Measurements from ENCODE around the gene TMEM139.

The TMEM139 gene

GRCh38 chr7:143252006-143252405, 32.8 kb upstream of the TMEM139 start:
- peaks cover 2% of the 10 kb centered on the region for H3K9me3 ChIP-seq (ENCODE audit: insufficient read depth, low read depth, low read length)
- no peak overlapping the region for H4K12ac ChIP-seq (ENCODE audit: low read depth, low read length)
- no peak overlapping the region for H3K18ac ChIP-seq (ENCODE audit: low read length)
- no peaks in the 10 kb centered on the region for H3K79me2 ChIP-seq (ENCODE audit: control insufficient read depth, insufficient read depth, low read length, poor library complexity)
- H3K27ac ChIP-seq (ENCODE audit: low read depth, low read length), result no peak overlapping the region
- no peak overlapping the region for H2AK5ac ChIP-seq (ENCODE audit: low read length)
- H2BK12ac ChIP-seq (ENCODE audit: low read length), result no peak overlapping the region
- H2BK120ac ChIP-seq (ENCODE audit: insufficient read depth, low read length, poor library complexity), result no peak overlapping the region
- H3K9ac ChIP-seq (ENCODE audit: low read length), result no peak overlapping the region
- H4K8ac ChIP-seq (ENCODE audit: low read depth, low read length), result no peak overlapping the region
- no peak overlapping the region for H3K23ac ChIP-seq (ENCODE audit: low read length)
- DNase-seq, result no peak
- H4K91ac ChIP-seq (ENCODE audit: low read depth, low read length), result no peak overlapping the region
- no peak overlapping the region for H3K4ac ChIP-seq (ENCODE audit: low read depth, low read length)
- H2BK5ac ChIP-seq (ENCODE audit: low read depth, low read length, poor library complexity), result no peak overlapping the region
- peaks cover 2 to 6% of the 10 kb centered on the region in 2 experiments for H3K4me1 ChIP-seq (ENCODE audit: control insufficient read depth in 1 of 2, insufficient read depth in 2 of 2, low read length in 2 of 2)
- WGBS (ENCODE audit: extremely low coverage, insufficient coverage, insufficient read length), result no CpG with 5 or more reads among the region's 2 CpGs
- peaks cover 4% of the 10 kb centered on the region for H3K79me1 ChIP-seq (ENCODE audit: low read length)
- H3K4me3 ChIP-seq (ENCODE audit: low read depth, low read length), result no peak overlapping the region
- no peak overlapping the region for H3K14ac ChIP-seq (ENCODE audit: low read length)
- H2AFZ ChIP-seq (ENCODE audit: insufficient read depth, low read length, poor library complexity), result no peak overlapping the region
- H3K36me3 ChIP-seq (ENCODE audit: control insufficient read depth in 1 of 2, insufficient read depth in 2 of 2, low read length in 2 of 2), result no peaks in the 10 kb centered on the region
- no peaks in the 10 kb centered on the region for H3K27me3 ChIP-seq (ENCODE audit: insufficient read depth, low read length)
- H3K4me2 ChIP-seq (ENCODE audit: low read length), result no peak overlapping the region

- Histone ChIP-seq H2AK5ac (ENCODE audit: low read length) (no peak overlapping the region), H4K91ac (ENCODE audit: low read depth, low read length) (no peak overlapping the region), H3K36me3 (ENCODE audit: control insufficient read depth in 1 of 2, insufficient read depth in 2 of 2, low read length in 2 of 2) (no peaks in the 10 kb centered on the region), H2AFZ (ENCODE audit: insufficient read depth, low read length, poor library complexity) (no peak overlapping the region), H3K18ac (ENCODE audit: low read length) (no peak overlapping the region), H3K4ac (ENCODE audit: low read depth, low read length) (no peak overlapping the region), H4K8ac (ENCODE audit: low read depth, low read length) (no peak overlapping the region), H3K4me1 (ENCODE audit: control insufficient read depth in 1 of 2, insufficient read depth in 2 of 2, low read length in 2 of 2) (no peaks in the 10 kb centered on the region), H2BK120ac (ENCODE audit: insufficient read depth, low read length, poor library complexity) (no peak overlapping the region), H3K79me2 (ENCODE audit: control insufficient read depth, insufficient read depth, low read length, poor library complexity) (no peaks in the 10 kb centered on the region), H3K14ac (ENCODE audit: low read length) (no peak overlapping the region), H3K23ac (ENCODE audit: low read length) (no peak overlapping the region), H2BK5ac (ENCODE audit: low read depth, low read length, poor library complexity) (no peak overlapping the region), H3K4me2 (ENCODE audit: low read length) (no peak overlapping the region), H2BK12ac (ENCODE audit: low read length) (no peak overlapping the region), H4K12ac (ENCODE audit: low read depth, low read length) (no peak overlapping the region), H3K9me3 (ENCODE audit: insufficient read depth, low read depth, low read length) (peaks cover 2% of the 10 kb centered on the region), H3K27ac (ENCODE audit: low read depth, low read length) (no peak overlapping the region), H3K27me3 (ENCODE audit: insufficient read depth, low read length) (no peaks in the 10 kb centered on the region), H3K79me1 (ENCODE audit: low read length) (peaks cover 2% of the 10 kb centered on the region), H3K9ac (ENCODE audit: low read length) (no peak overlapping the region), H3K4me3 (ENCODE audit: low read depth, low read length) (no peak overlapping the region)
- no peak for DNase-seq
- no CpG with 5 or more reads among the region's 3 CpGs for WGBS (ENCODE audit: extremely low coverage, insufficient coverage, insufficient read length)
Measured at GRCh38 chr7:143255564-143255963, 29.2 kb upstream of the TMEM139 start.

- no peak overlapping the region for H2BK12ac ChIP-seq (ENCODE audit: low read length)
- H3K36me3 ChIP-seq (ENCODE audit: control insufficient read depth in 1 of 2, insufficient read depth in 2 of 2, low read length in 2 of 2), result no peaks in the 10 kb centered on the region
- WGBS (ENCODE audit: extremely low coverage, insufficient coverage, insufficient read length), result no CpG with 5 or more reads among the region's 3 CpGs
- H4K91ac ChIP-seq (ENCODE audit: low read depth, low read length), result no peak overlapping the region
- H3K79me1 ChIP-seq (ENCODE audit: low read length), result peaks cover 2% of the 10 kb centered on the region
- no peaks in the 10 kb centered on the region for H3K4me1 ChIP-seq (ENCODE audit: control insufficient read depth in 1 of 2, insufficient read depth in 2 of 2, low read length in 2 of 2)
- H3K9ac ChIP-seq (ENCODE audit: low read length), result no peak overlapping the region
- no peak overlapping the region for H3K27ac ChIP-seq (ENCODE audit: low read depth, low read length)
- H2BK5ac ChIP-seq (ENCODE audit: low read depth, low read length, poor library complexity), result no peak overlapping the region
- no peak overlapping the region for H4K12ac ChIP-seq (ENCODE audit: low read depth, low read length)
- H2AK5ac ChIP-seq (ENCODE audit: low read length), result no peak overlapping the region
- H2AFZ ChIP-seq (ENCODE audit: insufficient read depth, low read length, poor library complexity), result no peak overlapping the region
- H3K9me3 ChIP-seq (ENCODE audit: insufficient read depth, low read depth, low read length), result peaks cover 2% of the 10 kb centered on the region
- H3K23ac ChIP-seq (ENCODE audit: low read length), result no peak overlapping the region
- H3K79me2 ChIP-seq (ENCODE audit: control insufficient read depth, insufficient read depth, low read length, poor library complexity), result no peaks in the 10 kb centered on the region
- no peaks in the 10 kb centered on the region for H3K27me3 ChIP-seq (ENCODE audit: insufficient read depth, low read length)
- no peak overlapping the region for H3K18ac ChIP-seq (ENCODE audit: low read length)
- no peak overlapping the region for H3K14ac ChIP-seq (ENCODE audit: low read length)
- no peak overlapping the region for H3K4me2 ChIP-seq (ENCODE audit: low read length)
- DNase-seq, result no peak
- H2BK120ac ChIP-seq (ENCODE audit: insufficient read depth, low read length, poor library complexity), result no peak overlapping the region
- H3K4ac ChIP-seq (ENCODE audit: low read depth, low read length), result no peak overlapping the region
- no peak overlapping the region for H4K8ac ChIP-seq (ENCODE audit: low read depth, low read length)
- H3K4me3 ChIP-seq (ENCODE audit: low read depth, low read length), result no peak overlapping the region
Measured at GRCh38 chr7:143256325-143256724, 28.4 kb upstream of the TMEM139 start.

GRCh38 chr7:143256932-143257331, 27.8 kb upstream of the TMEM139 start:
- H3K79me1 ChIP-seq (ENCODE audit: low read length), result no peaks in the 10 kb centered on the region
- H3K79me2 ChIP-seq (ENCODE audit: control insufficient read depth, insufficient read depth, low read length, poor library complexity), result no peaks in the 10 kb centered on the region
- H3K4me3 ChIP-seq (ENCODE audit: low read depth, low read length), result no peak overlapping the region
- H3K4me1 ChIP-seq (ENCODE audit: control insufficient read depth in 1 of 2, insufficient read depth in 2 of 2, low read length in 2 of 2), result no peaks in the 10 kb centered on the region
- no CpG with 5 or more reads among the region's 4 CpGs for WGBS (ENCODE audit: extremely low coverage, insufficient coverage, insufficient read length)
- H3K4ac ChIP-seq (ENCODE audit: low read depth, low read length), result no peak overlapping the region
- H3K27me3 ChIP-seq (ENCODE audit: insufficient read depth, low read length), result no peaks in the 10 kb centered on the region
- no peak overlapping the region for H3K4me2 ChIP-seq (ENCODE audit: low read length)
- H3K9ac ChIP-seq (ENCODE audit: low read length), result no peak overlapping the region
- H2BK12ac ChIP-seq (ENCODE audit: low read length), result no peak overlapping the region
- no peak overlapping the region for H2AK5ac ChIP-seq (ENCODE audit: low read length)
- no peak overlapping the region for H3K14ac ChIP-seq (ENCODE audit: low read length)
- no peak overlapping the region for H3K18ac ChIP-seq (ENCODE audit: low read length)
- no peak overlapping the region for H4K8ac ChIP-seq (ENCODE audit: low read depth, low read length)
- H2BK5ac ChIP-seq (ENCODE audit: low read depth, low read length, poor library complexity), result no peak overlapping the region
- H4K91ac ChIP-seq (ENCODE audit: low read depth, low read length), result no peak overlapping the region
- no peak for DNase-seq
- no peak overlapping the region for H4K12ac ChIP-seq (ENCODE audit: low read depth, low read length)
- H3K23ac ChIP-seq (ENCODE audit: low read length), result no peak overlapping the region
- H2BK120ac ChIP-seq (ENCODE audit: insufficient read depth, low read length, poor library complexity), result no peak overlapping the region
- peaks cover 2% of the 10 kb centered on the region for H3K9me3 ChIP-seq (ENCODE audit: insufficient read depth, low read depth, low read length)
- no peak overlapping the region for H2AFZ ChIP-seq (ENCODE audit: insufficient read depth, low read length, poor library complexity)
- H3K36me3 ChIP-seq (ENCODE audit: control insufficient read depth in 1 of 2, insufficient read depth in 2 of 2, low read length in 2 of 2), result no peaks in the 10 kb centered on the region
- no peak overlapping the region for H3K27ac ChIP-seq (ENCODE audit: low read depth, low read length)
